CD4-positive, alpha-beta T cell treated with Interleukin-2 at 100 ng/mL for 4 hours (primary cell): ENCODE results near the gene SLC43A1.
A peak's percentile ranks its signal among the peaks of the same experiment; 100 is the strongest.

Source experiments
- DNase-seq: peaks from one replicate; pipeline ENCODE4 v3.0.0-alpha.2; 2020; ENCODE audit warnings: low spot score

Gene SLC43A1

DNA sequence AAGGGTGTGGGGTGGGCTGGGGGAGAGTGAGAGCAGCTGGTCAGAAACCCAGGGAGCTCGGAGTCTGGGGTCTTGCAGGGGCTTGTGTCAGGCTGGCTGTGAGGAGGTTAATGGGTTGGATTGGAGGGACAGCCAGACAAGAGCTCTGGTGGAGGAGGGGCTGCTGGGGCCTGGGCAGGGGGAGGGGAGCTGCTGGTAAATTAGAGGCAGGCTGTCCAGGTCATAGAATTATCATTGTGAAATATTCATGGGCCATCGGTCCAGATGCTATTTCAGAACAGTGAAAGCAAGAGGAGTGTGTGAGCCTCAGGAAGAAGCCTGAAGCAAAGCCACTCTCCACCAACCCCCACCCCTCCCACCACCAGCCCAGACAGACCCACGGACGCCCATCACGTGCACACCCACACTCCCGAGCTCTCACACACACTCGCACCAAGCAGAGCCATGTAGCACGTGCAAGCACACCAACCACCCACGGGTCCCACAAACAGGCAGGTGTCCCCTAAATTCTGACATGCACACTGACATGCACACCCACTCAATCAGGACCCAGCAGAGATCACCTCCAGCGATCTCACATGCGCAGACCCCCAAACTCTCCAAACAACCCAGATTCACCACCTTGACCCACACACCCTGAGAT, 36.4 kb downstream of the SLC43A1 start:
- no peak for DNase-seq

DNA sequence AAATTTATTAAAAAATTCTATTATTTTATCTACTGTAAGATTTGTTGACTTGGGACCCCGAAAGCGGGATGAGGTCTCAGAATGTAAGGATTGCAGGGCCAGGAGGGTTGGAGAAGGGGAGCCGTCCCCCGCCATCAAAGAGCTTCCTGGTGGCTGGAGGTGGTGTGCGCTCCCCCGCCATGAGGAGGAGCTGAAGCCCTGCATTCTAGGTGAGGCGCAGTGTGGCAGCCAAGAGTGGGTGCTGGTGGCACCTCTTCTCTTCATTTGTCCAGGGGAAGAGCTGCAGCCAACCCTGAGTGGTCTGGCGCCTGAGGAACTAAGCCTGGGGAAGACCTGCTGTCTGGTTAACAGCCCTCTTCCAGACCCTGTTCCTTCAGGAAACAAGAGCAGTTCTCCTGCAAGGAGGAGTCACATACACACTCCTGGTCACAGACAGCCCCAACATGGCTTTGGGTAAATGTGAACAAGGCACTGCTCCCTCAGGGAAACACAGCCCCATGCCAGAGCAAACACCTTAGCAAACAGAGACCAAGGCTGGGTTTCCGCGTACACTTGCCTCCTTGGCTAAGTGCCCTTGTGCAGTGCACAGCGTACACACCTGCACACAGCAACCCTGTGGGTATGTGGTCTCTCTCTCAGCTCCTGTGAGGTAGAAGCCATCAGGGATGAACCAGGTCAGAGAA, 37.9 kb downstream of the SLC43A1 start:
- DNase-seq = no peak

DNA sequence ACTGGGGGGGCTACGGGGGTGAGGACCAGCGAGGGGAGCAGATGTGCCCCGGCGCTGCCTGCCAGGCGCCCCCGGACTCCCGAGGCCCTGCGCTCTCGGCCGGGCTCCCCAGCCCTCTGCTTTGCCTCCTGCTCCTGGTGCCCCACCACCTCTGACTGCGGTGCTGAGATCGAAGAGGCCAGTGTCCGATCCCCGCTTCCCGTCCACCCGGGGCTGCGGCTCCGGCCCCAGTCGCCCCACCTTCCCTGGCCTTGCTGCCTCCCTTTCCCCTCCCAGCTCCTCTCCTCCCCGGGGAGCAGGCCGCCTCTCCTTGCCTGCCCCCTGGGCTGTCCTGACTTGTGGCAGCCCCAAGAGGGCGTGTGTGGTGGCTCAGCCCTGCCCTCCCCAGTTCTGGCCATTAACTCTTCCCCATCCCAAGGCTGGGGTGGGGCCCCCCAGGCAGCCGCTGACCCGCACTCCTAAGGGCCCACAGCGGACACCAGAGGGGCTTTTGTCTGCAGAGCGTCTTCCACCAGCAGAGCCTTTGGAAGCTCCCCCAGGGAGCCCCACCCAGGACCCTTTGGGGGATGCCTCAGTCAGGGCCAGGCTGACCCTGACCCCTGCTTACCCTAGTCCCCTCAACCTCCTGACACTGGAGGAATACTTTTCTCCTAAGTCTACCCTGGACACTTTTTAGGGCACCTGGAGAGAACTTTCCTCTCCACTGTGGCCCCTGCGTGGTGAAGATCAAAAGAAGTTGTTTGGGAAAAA, 38.6 kb downstream of the SLC43A1 start:
- DNase-seq = no peak

DNA sequence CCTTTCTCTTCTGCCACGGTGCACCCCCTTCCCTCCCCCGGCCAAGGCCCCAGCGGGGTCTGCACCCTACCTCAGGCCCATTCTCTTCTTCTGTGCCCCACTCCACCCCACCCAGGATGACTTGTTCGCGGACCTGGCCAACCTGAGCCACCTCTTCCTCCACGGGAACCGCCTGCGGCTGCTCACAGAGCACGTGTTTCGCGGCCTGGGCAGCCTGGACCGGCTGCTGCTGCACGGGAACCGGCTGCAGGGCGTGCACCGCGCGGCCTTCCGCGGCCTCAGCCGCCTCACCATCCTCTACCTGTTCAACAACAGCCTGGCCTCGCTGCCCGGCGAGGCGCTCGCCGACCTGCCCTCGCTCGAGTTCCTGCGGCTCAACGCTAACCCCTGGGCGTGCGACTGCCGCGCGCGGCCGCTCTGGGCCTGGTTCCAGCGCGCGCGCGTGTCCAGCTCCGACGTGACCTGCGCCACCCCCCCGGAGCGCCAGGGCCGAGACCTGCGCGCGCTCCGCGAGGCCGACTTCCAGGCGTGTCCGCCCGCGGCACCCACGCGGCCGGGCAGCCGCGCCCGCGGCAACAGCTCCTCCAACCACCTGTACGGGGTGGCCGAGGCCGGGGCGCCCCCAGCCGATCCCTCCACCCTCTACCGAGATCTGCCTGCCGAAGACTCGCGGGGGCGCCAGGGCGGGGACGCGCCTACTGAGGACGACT, 39.3 kb downstream of the SLC43A1 start:
- DNase-seq = peak; percentile 15

DNA sequence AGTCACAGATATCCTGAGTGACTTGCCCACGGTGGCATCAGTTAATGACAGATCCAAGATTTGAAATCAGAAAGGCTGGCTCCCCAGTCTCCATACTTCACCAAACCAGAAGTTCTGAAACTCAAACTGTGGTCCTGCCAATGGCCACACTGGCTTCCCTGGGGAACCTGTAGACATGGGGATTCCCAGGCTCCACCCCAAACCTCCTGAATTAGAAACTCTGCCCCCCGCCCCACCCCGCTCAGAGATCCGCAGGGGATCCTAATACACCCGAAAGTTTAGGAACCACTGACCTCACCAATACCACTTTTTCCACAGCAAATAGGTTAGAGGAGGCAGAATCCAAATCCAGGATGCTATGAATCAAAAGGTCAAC, 39.8 kb downstream of the SLC43A1 start:
- no peak for DNase-seq

DNA sequence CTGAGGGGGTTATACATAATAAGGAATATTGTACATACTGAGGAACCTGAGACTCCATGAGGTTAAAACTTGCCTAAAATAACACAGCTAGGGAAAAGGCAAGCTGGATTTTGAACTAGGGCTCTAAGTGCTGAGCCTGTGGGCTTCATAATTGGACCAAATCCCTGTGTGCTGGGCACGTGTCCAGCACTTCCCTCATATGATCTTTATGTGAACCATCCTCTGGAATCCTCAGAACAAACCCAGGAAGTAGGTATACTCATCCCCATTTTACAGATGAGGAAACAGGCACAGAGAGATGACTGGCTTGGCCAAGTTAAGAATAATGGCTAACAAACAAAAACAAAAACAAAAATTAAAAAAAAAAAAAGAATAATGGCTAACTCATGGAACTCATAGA, 40.3 kb downstream of the SLC43A1 start:
- no peak for DNase-seq

DNA sequence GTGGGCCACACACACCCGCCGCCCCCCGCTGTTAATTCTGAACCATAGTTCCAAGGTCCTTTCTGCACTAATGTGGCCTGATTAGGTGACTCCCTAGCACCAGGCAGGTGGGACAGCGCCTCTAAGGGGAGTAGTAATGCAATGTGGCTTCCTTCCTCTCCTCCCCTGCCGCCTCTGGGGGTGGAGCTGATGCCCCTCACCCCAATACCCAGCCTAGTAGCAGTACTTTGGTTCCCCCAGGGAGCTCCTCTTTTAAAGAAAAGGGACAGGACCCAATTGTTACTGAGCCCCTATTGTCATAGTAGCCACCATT, 40.7 kb downstream of the SLC43A1 start:
- no peak for DNase-seq

DNA sequence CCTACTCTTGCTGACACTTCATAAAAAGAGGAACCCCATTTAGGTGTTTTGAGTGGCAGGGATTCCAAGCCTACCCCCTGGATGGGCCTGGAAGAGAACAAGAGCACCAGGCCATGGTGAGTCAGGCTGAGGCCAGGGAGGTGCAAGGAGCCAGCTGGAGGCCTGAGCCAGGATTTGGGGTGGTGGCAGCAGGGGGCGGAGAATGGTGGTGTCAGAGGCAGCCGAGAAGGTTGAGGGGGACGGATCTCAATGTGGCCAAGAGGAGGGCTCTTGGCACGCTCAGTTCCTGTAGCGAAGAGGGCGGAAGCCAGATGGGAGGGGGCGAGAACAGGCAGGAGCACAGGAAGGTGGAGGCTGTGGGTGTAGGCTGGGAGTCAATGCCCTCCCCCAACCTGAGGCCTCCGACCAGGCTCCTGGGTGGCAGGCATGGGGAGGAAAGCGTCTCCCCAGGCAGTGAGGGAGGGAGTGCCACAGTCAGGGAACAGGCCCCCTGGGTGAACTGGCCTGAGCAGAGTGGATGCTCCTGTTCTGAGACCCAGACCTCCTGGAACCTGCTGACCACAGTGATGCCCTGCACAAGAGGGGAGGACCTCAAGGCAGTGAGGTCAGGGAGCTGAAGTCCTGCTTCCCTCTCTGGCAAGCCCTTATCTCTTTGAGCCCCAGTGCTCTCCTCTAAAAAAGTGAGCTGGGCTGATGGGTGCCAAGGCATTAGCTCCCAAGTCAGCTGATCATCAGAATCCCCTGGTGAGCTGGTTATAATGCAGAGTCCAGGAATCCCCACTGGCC, 41.3 kb downstream of the SLC43A1 start:
- DNase-seq = peak; percentile 22

DNA sequence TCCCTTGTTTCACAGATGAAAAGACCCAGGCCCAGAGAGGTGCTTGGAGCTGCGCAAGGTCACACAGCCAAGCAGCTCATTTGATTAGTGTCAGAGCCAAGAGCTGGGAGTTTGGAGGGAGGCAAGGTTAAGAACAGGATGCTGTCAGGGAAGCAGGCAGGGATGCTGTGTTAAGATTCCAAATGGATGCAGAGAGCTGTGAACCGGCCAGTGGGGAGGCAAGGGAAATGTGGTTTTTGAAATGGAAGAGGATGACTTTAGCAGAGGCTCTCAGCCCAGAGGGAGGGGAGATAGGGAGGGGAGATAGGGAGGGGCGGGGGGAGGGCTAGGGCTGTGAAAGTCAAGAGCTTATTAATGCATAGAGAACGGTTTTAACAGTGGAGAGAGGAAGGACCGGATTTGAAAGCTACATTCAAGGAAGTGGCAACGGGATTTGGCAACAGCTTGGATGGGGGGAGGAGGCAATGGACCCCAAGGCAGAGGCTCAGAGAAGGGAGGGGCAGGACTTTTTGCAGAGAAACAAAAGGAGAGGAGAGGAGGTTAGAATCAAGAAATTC, 42.1 kb downstream of the SLC43A1 start:
- DNase-seq = no peak

DNA sequence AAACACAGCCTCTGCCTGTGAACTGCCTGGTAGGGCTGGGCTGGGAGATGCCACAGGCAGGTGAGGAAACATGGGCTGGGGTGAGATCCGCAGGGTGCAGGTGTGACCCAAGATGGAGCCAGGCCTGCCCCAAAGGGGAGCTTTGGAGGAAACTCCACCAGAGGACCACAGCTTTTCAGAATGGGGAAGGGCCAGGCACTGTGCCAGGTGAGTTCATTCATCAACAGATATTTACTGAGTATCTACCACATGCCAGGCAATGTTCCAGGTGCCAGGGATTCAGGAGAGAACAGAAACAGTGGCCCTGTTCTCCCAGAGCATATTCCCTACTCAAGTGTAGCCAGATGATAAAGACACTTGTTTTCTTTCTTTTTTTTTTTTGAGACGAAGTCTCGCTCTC, 44.0 kb downstream of the SLC43A1 start:
- no peak for DNase-seq

DNA sequence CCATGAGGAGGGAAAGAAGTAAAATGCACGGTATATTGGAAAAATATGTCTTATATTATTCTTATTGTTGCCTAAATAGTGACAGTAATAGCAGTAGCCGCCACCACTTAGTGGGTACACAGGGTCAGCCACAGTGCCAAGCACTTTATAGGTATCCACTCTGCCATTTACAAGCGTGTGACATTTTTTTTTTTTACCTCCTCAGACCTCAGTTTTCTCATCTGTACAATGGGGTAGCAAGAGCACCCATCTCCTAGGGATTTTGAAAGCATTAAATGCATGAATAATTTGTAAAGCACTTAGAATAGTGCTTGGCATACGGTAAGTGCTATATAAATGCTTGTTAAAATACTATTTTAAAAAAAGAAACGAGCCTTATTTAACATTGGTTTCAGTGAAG, 46.2 kb downstream of the SLC43A1 start:
- DNase-seq = no peak

DNA sequence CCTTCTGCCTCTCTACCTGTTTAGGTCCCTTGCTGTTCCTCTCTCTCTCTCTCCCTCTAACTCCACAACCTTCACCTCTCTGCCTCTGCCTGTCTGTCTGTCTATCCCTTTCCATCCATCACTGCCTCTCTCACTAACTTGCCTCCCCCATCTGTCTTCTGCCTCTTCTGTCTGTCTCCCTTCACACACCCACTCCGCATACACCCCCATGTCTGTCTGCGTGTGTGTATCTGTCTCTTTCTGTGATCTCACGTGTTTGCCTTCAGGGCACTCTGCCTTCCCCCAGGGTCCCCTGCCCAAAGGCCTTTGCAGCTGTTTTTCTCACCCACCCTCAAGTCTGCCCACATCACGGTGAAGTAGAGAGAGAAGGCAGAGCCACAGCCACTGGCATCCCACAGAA, 47.2 kb downstream of the SLC43A1 start:
- no peak for DNase-seq

DNA sequence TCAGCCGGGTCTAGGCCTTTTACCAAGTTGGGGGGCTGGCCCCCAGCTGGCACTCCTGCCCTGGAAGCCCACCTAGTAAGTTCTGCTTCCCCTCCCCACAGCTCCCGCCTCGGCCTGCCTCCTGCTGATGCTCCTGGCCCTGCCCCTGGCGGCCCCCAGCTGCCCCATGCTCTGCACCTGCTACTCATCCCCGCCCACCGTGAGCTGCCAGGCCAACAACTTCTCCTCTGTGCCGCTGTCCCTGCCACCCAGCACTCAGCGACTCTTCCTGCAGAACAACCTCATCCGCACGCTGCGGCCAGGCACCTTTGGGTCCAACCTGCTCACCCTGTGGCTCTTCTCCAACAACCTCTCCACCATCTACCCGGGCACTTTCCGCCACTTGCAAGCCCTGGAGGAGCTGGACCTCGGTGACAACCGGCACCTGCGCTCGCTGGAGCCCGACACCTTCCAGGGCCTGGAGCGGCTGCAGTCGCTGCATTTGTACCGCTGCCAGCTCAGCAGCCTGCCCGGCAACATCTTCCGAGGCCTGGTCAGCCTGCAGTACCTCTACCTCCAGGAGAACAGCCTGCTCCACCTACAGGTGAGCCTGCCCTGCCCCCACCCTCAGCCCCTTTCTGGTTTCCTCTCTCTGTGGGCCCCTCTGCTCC, 47.9 kb downstream of the SLC43A1 start:
- DNase-seq = no peak

DNA sequence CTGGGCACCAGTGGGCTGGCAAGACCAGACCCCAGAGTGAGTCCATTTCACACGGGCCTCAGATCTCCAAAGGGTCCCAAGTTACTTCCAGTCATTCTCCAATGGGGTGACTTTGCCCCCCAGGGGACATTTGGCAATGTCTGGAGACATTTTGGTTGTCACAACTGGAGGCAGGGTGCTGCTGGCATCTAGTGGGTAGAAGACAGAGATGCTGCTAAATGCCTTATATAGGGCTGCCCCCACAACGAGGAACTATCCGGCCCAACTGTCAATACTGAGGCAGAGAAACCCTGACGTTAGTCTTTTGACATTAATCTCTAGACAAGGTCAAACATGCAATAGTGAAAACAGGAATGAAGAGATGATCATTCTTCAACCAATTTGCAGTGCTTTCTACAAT, 48.8 kb downstream of the SLC43A1 start:
- no peak for DNase-seq

DNA sequence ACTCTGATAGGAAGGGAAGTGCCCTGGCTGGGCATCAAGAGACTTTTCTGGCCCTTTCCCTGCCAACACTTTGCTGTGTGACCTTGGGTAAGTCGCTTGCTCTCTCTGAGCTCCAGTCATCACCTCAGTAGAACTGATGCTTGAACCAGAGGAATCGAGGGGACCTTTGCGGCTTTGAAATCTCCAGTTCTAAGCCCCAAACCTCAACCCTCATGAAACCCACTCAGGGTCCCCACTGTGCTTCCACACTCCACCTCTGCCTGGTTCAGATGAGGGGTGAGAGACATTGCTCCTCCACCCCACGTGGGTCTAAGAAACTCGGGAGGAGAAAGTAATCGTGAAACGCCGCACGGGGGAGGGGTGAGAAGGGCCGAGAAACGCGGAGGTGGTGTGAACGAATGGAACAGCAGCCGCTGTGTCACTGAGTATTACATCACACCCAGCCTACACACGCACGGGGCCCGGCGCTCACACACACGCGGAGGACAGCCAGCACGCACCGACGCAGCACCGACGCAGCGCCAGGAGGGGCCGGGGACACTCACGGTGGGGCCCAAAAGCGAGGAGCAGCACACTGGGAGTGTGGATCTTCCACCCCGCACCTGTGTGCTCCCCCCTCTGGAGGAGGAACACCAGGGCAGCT, 50.8 kb downstream of the SLC43A1 start:
- no peak for DNase-seq

DNA sequence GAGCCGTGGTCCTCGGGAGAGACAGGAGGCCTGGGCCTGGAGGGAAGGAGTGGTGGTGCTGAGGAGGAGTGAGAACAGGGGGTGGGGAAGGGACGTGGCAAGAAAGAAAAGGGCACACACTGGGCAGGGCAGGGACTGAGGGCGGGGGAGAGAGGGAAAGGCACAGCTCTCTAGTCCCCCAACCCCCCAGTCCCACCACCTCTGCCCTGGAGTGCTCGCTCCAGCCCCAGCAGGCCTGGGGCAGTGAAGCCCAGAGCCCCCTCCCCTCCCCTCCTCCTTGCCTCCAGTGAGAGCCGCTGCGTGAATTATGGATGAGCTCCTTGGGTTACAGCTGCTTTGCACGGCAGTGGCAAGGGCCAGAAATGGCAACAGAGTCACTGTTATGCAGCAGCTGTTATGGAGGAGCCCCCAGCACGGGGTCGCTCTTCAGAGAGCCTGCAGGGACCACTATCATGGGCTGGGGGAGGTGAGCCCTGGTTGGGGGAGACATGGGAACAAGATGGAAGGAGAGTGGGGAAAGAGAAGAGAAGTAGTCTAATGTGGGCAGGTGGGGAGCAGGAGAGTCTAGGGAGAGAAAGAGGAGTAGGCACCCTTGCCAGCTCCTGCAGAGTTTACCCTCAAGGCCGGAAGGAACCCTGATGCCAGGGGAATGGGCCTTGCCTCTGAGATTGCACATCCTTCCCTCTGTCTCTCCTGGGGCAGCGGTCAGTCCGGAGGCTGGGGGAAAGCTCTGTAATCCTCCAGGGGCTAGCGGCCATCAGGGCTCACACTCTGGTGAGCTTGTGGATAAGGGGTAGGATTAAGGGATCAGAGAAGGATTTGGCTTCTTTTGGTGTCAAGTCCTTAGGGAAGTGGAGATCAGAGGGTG, 51.6 kb downstream of the SLC43A1 start:
- DNase-seq = no peak

DNA sequence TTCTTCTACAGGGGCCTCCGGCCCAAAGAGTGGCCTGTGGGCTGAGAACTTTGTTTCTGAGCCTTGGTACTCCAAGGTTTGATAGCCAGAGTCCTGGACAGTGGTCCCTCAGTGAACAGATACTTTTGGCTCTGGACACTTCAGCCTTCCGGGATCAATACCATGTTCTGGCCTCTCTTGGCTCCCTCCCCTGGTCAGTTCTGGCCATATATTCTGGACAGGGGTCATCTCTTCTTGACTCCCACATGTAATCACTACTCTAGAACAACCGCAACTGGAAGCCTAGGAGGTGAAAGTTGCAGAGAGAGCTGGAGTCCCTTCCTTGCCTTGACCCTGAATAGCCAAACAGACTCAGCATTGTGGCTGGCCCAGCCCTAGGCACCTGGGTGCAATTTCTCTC, 52.9 kb downstream of the SLC43A1 start:
- DNase-seq = no peak

DNA sequence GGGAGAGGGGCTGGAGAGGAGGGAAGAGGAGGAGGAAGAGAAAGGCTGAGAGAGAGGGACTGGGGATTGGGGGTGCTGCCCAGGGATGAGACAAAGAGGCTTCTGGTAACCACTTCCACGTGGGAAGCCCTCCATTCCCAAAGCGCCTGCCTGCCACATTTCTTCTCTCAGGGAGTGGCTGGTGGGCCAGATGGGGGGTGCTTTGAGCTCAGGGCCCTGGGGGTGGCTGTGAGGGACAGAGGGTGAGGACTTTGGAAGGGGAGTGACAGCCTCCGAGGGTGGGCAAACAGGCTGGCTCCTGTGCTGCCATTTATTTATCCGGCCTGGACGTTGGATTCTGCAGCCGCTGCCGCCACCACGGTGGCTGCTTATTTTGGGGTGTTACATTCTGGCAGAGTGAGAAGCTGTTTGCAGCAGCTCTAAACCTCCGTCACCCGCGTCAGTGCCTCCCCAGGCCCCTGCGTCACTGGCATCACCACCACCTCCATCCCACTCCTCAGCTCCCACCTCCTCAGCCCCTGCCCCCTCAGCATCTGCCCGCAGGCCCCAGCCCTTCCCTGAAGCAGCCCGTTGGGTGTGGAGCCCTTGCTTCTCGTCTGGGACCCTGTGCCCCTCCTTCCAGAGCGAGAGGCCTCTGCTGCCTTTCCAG, 53.5 kb downstream of the SLC43A1 start:
- DNase-seq = no peak
